ENCODE measurements around the gene GTSE1. TPM values are rescaled to one million over a fixed set of nuclear protein-coding genes. Genes with fewer than 3 reads are reported as not detected.

GTSE1 gene
- total and polyA plus RNA-seq, 2 of the 13 experiments (the other 11 are each of a cell fraction or from before 2014, with no cell fraction given) = 10.7 to 13.5 TPM

DNA sequence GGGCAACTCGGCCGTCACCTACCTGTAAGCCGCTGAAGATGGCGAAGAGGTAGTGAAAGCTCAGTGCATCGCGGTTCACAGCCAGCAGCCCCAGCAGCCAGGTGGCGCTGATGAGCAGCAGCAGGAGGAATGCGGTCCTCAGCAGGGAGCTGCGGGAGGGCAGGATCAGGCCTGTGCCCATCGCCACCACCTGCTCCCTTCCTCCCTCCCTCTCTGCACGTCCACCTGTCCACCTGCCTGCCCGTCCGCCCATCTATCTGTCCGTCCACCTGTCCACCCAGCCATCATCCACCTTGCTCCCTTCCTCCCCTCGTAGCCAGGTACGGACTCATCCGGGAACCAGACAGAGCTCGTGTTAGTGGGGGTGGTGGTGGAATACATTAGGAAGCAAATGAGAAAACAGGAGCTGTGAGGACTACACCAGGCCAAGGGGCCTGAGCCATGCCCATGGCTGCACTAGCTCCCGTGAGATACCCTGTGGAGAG, 71.1 kb downstream of the GTSE1 start (continued):
- peak; percentile 88 for TF ChIP-seq HNRNPL (IDR thresholded peaks at IDR 0.05; ENCODE audit: low read depth, low read length)
- peak; percentile 49; the same call in 1 of the 2 replicates for TF ChIP-seq ZNF768 (CRISPR knock-in tag; IDR thresholded peaks at IDR 0.05)
- peak; percentile 57; the same call in 1 of the 2 replicates for TF ChIP-seq ZNF788 (CRISPR knock-in tag; IDR thresholded peaks at IDR 0.05; ENCODE audit: borderline replicate concordance)
- peak; percentile 98 for TF ChIP-seq RAD21 (CRISPR knock-in tag; IDR thresholded peaks at IDR 0.05)
- TF ChIP-seq ZNF792 (CRISPR knock-in tag; IDR thresholded peaks at IDR 0.05) = 0 out of 2 replicates have a peak, but pooled peaks have one; percentile 34
- TF ChIP-seq CBFB (CRISPR knock-in tag; IDR thresholded peaks at IDR 0.05) = 0 out of 2 replicates have a peak, but pooled peaks have one; percentile 38
- 0 out of 3 replicates have a peak, but pooled peaks have one; percentile 16 for TF ChIP-seq MXI1 (IDR thresholded peaks at IDR 0.05; ENCODE audit: borderline replicate concordance, low read depth, low read length)
- TF ChIP-seq, protein P1, sequence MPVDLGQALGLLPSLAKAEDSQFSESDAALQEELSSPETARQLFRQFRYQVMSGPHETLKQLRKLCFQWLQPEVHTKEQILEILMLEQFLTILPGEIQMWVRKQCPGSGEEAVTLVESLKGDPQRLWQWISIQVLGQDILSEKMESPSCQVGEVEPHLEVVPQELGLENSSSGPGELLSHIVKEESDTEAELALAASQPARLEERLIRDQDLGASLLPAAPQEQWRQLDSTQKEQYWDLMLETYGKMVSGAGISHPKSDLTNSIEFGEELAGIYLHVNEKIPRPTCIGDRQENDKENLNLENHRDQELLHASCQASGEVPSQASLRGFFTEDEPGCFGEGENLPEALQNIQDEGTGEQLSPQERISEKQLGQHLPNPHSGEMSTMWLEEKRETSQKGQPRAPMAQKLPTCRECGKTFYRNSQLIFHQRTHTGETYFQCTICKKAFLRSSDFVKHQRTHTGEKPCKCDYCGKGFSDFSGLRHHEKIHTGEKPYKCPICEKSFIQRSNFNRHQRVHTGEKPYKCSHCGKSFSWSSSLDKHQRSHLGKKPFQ (CRISPR knock-in tag; IDR thresholded peaks at IDR 0.05; ENCODE audit: insufficient replicate concordance) = no peak
- TF ChIP-seq, protein P2, sequence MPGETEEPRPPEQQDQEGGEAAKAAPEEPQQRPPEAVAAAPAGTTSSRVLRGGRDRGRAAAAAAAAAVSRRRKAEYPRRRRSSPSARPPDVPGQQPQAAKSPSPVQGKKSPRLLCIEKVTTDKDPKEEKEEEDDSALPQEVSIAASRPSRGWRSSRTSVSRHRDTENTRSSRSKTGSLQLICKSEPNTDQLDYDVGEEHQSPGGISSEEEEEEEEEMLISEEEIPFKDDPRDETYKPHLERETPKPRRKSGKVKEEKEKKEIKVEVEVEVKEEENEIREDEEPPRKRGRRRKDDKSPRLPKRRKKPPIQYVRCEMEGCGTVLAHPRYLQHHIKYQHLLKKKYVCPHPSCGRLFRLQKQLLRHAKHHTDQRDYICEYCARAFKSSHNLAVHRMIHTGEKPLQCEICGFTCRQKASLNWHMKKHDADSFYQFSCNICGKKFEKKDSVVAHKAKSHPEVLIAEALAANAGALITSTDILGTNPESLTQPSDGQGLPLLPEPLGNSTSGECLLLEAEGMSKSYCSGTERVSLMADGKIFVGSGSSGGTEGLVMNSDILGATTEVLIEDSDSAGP (CRISPR knock-in tag; IDR thresholded peaks at IDR 0.05; ENCODE audit: borderline replicate concordance) = peak; percentile 79
- TF ChIP-seq, protein P3, sequence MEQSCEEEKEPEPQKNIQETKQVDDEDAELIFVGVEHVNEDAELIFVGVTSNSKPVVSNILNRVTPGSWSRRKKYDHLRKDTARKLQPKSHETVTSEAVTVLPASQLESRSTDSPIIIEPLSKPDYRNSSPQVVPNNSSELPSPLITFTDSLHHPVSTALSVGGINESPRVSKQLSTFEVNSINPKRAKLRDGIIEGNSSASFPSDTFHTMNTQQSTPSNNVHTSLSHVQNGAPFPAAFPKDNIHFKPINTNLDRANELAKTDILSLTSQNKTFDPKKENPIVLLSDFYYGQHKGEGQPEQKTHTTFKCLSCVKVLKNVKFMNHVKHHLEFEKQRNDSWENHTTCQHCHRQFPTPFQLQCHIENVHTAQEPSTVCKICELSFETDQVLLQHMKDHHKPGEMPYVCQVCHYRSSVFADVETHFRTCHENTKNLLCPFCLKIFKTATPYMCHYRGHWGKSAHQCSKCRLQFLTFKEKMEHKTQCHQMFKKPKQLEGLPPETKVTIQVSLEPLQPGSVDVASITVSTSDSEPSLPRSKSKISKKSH (CRISPR knock-in tag; IDR thresholded peaks at IDR 0.05; ENCODE audit: borderline replicate concordance) = peak; percentile 30; the same call in 1 of the 2 replicates
- TF ChIP-seq RXRA (CRISPR knock-in tag; IDR thresholded peaks at IDR 0.05) = peak; percentile 47; the same call in 1 of the 2 replicates
- TF ChIP-seq ZNF263 (CRISPR knock-in tag; IDR thresholded peaks at IDR 0.05) = peak; percentile 66
- peak; percentile 54; the same call in 1 of the 2 replicates for TF ChIP-seq ZNF891 (CRISPR knock-in tag; IDR thresholded peaks at IDR 0.05)
- TF ChIP-seq ZSCAN21 (CRISPR knock-in tag; IDR thresholded peaks at IDR 0.05; ENCODE audit: borderline replicate concordance) = peak; percentile 53; the same call in 1 of the 2 replicates
- peak; percentile 59; the same call in 1 of the 2 replicates for TF ChIP-seq FOSL2 (CRISPR knock-in tag; IDR thresholded peaks at IDR 0.05)
- peak; percentile 88 for TF ChIP-seq DNMT1 (CRISPR knock-in tag; IDR thresholded peaks at IDR 0.05)
- peak; percentile 53 for TF ChIP-seq YY1 (IDR thresholded peaks at IDR 0.05; ENCODE audit: insufficient read depth, insufficient replicate concordance, low read depth, low read length)
- 0 out of 2 replicates have a peak, but pooled peaks have one; percentile 25 for TF ChIP-seq ZNF777 (CRISPR knock-in tag; IDR thresholded peaks at IDR 0.05)
- peak; percentile 48; the same call in 1 of the 2 replicates for TF ChIP-seq KDM5B (CRISPR knock-in tag; IDR thresholded peaks at IDR 0.05; ENCODE audit: borderline replicate concordance)
- no peak for TF ChIP-seq ZNF850 (CRISPR knock-in tag; conservative IDR thresholded peaks at IDR 0.05)
- TF ChIP-seq, protein P4, sequence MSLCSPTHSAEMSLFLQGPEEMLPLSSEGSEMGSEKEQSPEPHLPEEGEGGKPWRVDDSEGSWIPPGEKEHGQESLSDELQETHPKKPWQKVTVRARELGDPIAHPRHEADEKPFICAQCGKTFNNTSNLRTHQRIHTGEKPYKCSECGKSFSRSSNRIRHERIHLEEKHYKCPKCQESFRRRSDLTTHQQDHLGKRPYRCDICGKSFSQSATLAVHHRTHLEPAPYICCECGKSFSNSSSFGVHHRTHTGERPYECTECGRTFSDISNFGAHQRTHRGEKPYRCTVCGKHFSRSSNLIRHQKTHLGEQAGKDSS (CRISPR knock-in tag; IDR thresholded peaks at IDR 0.05; ENCODE audit: borderline replicate concordance, low read depth) = peak; percentile 76; the same call in 1 of the 2 replicates
- TF ChIP-seq REPIN1 (CRISPR knock-in tag; IDR thresholded peaks at IDR 0.05; ENCODE audit: borderline replicate concordance, low read depth) = 0 out of 2 replicates have a peak, but pooled peaks have one; percentile 51
- TF ChIP-seq SOX6 (IDR thresholded peaks at IDR 0.05) = no peak
- 0 out of 2 replicates have a peak, but pooled peaks have one; percentile 35 for TF ChIP-seq SOX6 (CRISPR knock-in tag; IDR thresholded peaks at IDR 0.05)
- peak; percentile 48; the same call in 1 of the 2 replicates for TF ChIP-seq ZNF451 (CRISPR knock-in tag; IDR thresholded peaks at IDR 0.05)
- TF ChIP-seq BHLHE40 (IDR thresholded peaks at IDR 0.05; ENCODE audit: low read length) = 0 out of 2 replicates have a peak, but pooled peaks have one; percentile 14

Data from HepG2 (cell line).